GM12874 (cell line): Measurements from ENCODE around the gene BAIAP2L1.

Source experiments
- CTCF ChIP-seq: IDR thresholded peaks from 2 replicates; pipeline ENCODE4 v1.5.1; 2011; ENCODE audit warnings: low read depth, mild to moderate bottlenecking, control low read depth, low read length, moderate library complexity; ENCODE audit not compliant: insufficient read depth

BAIAP2L1 gene

GRCh38 chr7:98257701-98258100 lies 143.2 kb downstream of the BAIAP2L1 start:
- TF ChIP-seq CTCF: no peak

- TF ChIP-seq CTCF: no peak
Observed at GRCh38 chr7:98256431-98256830, 144.5 kb downstream of the BAIAP2L1 start.

GRCh38 chr7:98254951-98255610 lies 145.8 kb downstream of the BAIAP2L1 start:
- TF ChIP-seq CTCF: no peak

- no peak for TF ChIP-seq CTCF
Observed at GRCh38 chr7:98254516-98254915, 146.4 kb downstream of the BAIAP2L1 start.

- TF ChIP-seq CTCF: no peak
Observed at GRCh38 chr7:98252425-98253054, 148.3 kb downstream of the BAIAP2L1 start.

- no peak for TF ChIP-seq CTCF
Observed at GRCh38 chr7:98251601-98252424, 149.1 kb downstream of the BAIAP2L1 start, which contains the start of gene TECPR1. Gene TECPR1 (minus strand): TSS chr7:98252232. CDS start chr7:98246146, 6,086 bp downstream.

GRCh38 chr7:98251231-98251600 lies 149.7 kb downstream of the BAIAP2L1 start:
- TF ChIP-seq CTCF: no peak
